Measurements from ENCODE around the gene PDZD11.
"Not testable (repeated sequence)": the region's sequence is repeated elsewhere in the genome, so short reads cannot be mapped to it uniquely, and the experiment has no call there.

Gene PDZD11
- 8.1 to 11.0 reads per million in 2 experiments for total RNA-seq

GRCh38 chrX:70289793-70290770 is at the start of gene PDZD11, which contains the start of gene KIF4A:
Gene PDZD11, minus strand, starts transcription at chrX:70289927. Its CDS starts 586 bp downstream, at chrX:70289341.
Gene KIF4A, plus strand, starts transcription at chrX:70290104. Its CDS starts 355 bp downstream, at chrX:70290459.
- DNase-seq (ENCODE audit: low read depth) = peak; percentile 46

- no peak for DNase-seq (ENCODE audit: low read depth)
Observed at GRCh38 chrX:70338290-70338689, 48.6 kb upstream of the PDZD11 start.

GRCh38 chrX:70336767-70337166 is 47.0 kb upstream of the PDZD11 start:
- DNase-seq (ENCODE audit: low read depth) = no peak

GRCh38 chrX:70332600-70332999 is 42.9 kb upstream of the PDZD11 start:
- DNase-seq (ENCODE audit: low read depth) = no peak

GRCh38 chrX:70331161-70331560 is 41.4 kb upstream of the PDZD11 start:
- DNase-seq (ENCODE audit: low read depth) = no peak

GRCh38 chrX:70324326-70324725 is 34.6 kb upstream of the PDZD11 start:
- DNase-seq (ENCODE audit: low read depth) = no peak

- DNase-seq (ENCODE audit: low read depth) = not testable (repeated sequence)
Observed at GRCh38 chrX:70323628-70324027, 33.9 kb upstream of the PDZD11 start.

- no peak for DNase-seq (ENCODE audit: low read depth)
Observed at GRCh38 chrX:70322784-70323183, 33.1 kb upstream of the PDZD11 start.

- DNase-seq (ENCODE audit: low read depth) = no peak
Observed at GRCh38 chrX:70313503-70313902, 23.8 kb upstream of the PDZD11 start.

- no peak for DNase-seq (ENCODE audit: low read depth)
Observed at GRCh38 chrX:70301716-70302115, 12.0 kb upstream of the PDZD11 start.

GRCh38 chrX:70293621-70294020 is 3.9 kb upstream of the PDZD11 start:
- DNase-seq (ENCODE audit: low read depth) = no peak

- no peak for DNase-seq (ENCODE audit: low read depth)
Observed at GRCh38 chrX:70292788-70293187, 3.1 kb upstream of the PDZD11 start.

GRCh38 chrX:70289168-70289792 is 447 bp downstream of the PDZD11 start:
- no peak for DNase-seq (ENCODE audit: low read depth)

GRCh38 chrX:70281951-70282350 is 7.8 kb downstream of the PDZD11 start, which contains the start of gene RAB41:
Gene RAB41, plus strand, starts transcription at chrX:70282172. Its CDS starts 46 bp downstream, at chrX:70282218.
- DNase-seq (ENCODE audit: low read depth) = no peak

- DNase-seq (ENCODE audit: low read depth) = no peak
Observed at GRCh38 chrX:70280573-70280972, 9.2 kb downstream of the PDZD11 start.

GRCh38 chrX:70279081-70279480 is 10.6 kb downstream of the PDZD11 start:
- DNase-seq (ENCODE audit: low read depth) = no peak

GRCh38 chrX:70274029-70274428 is 15.7 kb downstream of the PDZD11 start:
- DNase-seq (ENCODE audit: low read depth) = not testable (repeated sequence)

GRCh38 chrX:70268034-70268433 is 21.7 kb downstream of the PDZD11 start, which contains the start of gene ARR3:
Gene ARR3, plus strand, starts transcription at chrX:70268334. Its CDS starts 1,052 bp downstream, at chrX:70269386.
- DNase-seq (ENCODE audit: low read depth) = no peak

- no peak for DNase-seq (ENCODE audit: low read depth)
Observed at GRCh38 chrX:70264784-70265183, 24.9 kb downstream of the PDZD11 start.

GRCh38 chrX:70262952-70263567 is 26.7 kb downstream of the PDZD11 start:
- no peak for DNase-seq (ENCODE audit: low read depth)

- DNase-seq (ENCODE audit: low read depth) = no peak
Observed at GRCh38 chrX:70260104-70260503, 29.6 kb downstream of the PDZD11 start, which contains the start of gene P2RY4. Gene P2RY4, minus strand, starts transcription at chrX:70260204. Its CDS starts 580 bp downstream, at chrX:70259624.
